Immature natural killer cell (primary cell): ENCODE data around the gene OPRPN. TPM values are rescaled to one million over a fixed set of nuclear protein-coding genes. Genes with fewer than 3 reads are reported as not detected.

ENCODE experiments used
- DNase-seq, 3 donors: peaks; one replicate each; pipeline ENCODE4 v3.0.0; 2022; ENCODE audit warnings: mixed read lengths in 1 of 3
- H3K27ac Mint-ChIP-seq, 6 donors: one replicate each; pipeline ENCODE4 v1.8.0; 2020; ENCODE audit warnings: mixed read lengths in 6 of 6, mild to moderate bottlenecking in 5 of 6, inconsistent platforms in 4 of 6, moderate library complexity in 3 of 6
- H3K27me3 Mint-ChIP-seq, 3 donors: one replicate each; pipeline ENCODE4 v1.8.0; 2020 to 2021; ENCODE audit warnings: low read depth in 3 of 3, mild to moderate bottlenecking in 3 of 3, mixed read lengths in 3 of 3, moderate library complexity in 3 of 3, inconsistent platforms in 1 of 3
- H3K36me3 Mint-ChIP-seq, 3 donors: one replicate each; pipeline ENCODE4 v1.8.0; 2020; ENCODE audit warnings: mixed read lengths in 3 of 3, inconsistent platforms in 2 of 3, mild to moderate bottlenecking in 2 of 3
- H3K4me1 Mint-ChIP-seq, 2 donors: one replicate each; pipeline ENCODE4 v1.8.0; 2020; ENCODE audit warnings: inconsistent platforms in 2 of 2, mild to moderate bottlenecking in 2 of 2, mixed read lengths in 2 of 2, moderate library complexity in 1 of 2
- H3K4me3 Mint-ChIP-seq, 5 donors: one replicate each; pipeline ENCODE4 v1.8.0; 2020; ENCODE audit warnings: mild to moderate bottlenecking in 5 of 5, mixed read lengths in 5 of 5, inconsistent platforms in 3 of 5, moderate library complexity in 3 of 5
- H3K9me3 Mint-ChIP-seq, 6 donors: one replicate each; pipeline ENCODE4 v1.8.0; 2020; ENCODE audit warnings: mild to moderate bottlenecking in 6 of 6, mixed read lengths in 6 of 6, inconsistent platforms in 4 of 6, moderate library complexity in 3 of 6
- polyA plus RNA-seq, 3 donors: library from polyadenylated mRNA; unstranded; fragments of 300-500 nt; fragmentation: Illumina TruSeq; gene quantifications; one replicate each; pipeline ENCODE4 v1.2.3, GENCODE V29; 2021

OPRPN gene
- polyA plus RNA-seq, 3 donors from 2014 or later, result not detected

DNA sequence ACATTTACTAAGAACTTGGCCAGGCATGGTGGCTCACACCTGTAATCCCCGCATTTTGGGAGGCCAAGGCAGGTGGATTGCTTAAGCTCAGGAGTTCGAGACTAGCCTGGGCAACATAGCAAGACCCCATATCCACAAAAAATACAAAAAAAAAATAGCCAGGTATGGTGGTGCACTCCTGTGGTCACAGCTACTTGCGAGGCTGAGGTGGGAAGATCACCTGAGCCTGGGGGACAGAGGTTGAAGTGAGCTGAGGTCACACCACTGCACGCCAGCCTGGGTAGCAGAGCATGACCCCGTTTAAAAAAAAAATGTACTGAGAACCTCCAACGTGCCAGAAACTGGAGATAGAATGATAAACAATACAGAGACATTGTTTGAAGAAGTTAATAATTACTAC, 8.0 kb downstream of the OPRPN start:
- peaks cover 0 to 5% (median 1%) of the 10 kb centered on the region in 3 donors for H3K27me3 Mint-ChIP-seq
- no peaks in the 10 kb centered on the region for H3K36me3 Mint-ChIP-seq
- no peak overlapping the region for H3K27ac Mint-ChIP-seq
- H3K9me3 Mint-ChIP-seq, result peaks cover 0 to 3% (median under 1%) of the 10 kb centered on the region in 6 donors
- no peak for DNase-seq
- no peak overlapping the region for H3K4me3 Mint-ChIP-seq
- no peaks in the 10 kb centered on the region for H3K4me1 Mint-ChIP-seq

GRCh38 chr4:70425306-70425705, 27.6 kb downstream of the OPRPN start:
- no peaks in the 10 kb centered on the region for H3K36me3 Mint-ChIP-seq
- no peak overlapping the region for H3K27ac Mint-ChIP-seq
- peaks cover 5 to 18% (median 10%) of the 10 kb centered on the region in 6 donors for H3K9me3 Mint-ChIP-seq
- no peak overlapping the region for H3K4me3 Mint-ChIP-seq
- no peak for DNase-seq
- peaks cover 0 to 3% (median 2%) of the 10 kb centered on the region in 3 donors for H3K27me3 Mint-ChIP-seq
- no peaks in the 10 kb centered on the region for H3K4me1 Mint-ChIP-seq

DNA sequence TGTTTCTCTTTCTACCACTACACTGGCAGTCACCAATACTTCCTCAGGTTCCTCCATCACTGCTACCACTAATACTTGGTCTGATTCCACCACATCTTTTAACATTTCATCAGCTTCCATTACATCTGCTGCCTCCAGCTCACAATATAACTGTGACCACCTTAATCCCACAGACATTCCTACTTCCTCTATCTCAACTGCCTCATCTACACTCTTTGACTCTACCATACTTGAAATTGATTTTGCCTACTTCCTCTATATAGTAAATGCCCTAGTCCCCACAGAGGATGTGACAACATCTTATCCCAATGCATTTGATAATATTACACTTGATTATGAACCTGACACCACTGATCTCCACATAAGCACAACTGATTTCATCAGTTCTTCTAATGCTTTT, 29.0 kb downstream of the OPRPN start:
- Mint-ChIP-seq H3K27ac (no peak overlapping the region), H3K36me3 (no peaks in the 10 kb centered on the region), H3K4me1 (no peaks in the 10 kb centered on the region), H3K4me3 (no peak overlapping the region), H3K9me3 (peaks cover 5 to 18% (median 9%) of the 10 kb centered on the region in 6 donors), H3K27me3 (peaks cover 0 to 3% (median 2%) of the 10 kb centered on the region in 3 donors)
- DNase-seq, result no peak

DNA sequence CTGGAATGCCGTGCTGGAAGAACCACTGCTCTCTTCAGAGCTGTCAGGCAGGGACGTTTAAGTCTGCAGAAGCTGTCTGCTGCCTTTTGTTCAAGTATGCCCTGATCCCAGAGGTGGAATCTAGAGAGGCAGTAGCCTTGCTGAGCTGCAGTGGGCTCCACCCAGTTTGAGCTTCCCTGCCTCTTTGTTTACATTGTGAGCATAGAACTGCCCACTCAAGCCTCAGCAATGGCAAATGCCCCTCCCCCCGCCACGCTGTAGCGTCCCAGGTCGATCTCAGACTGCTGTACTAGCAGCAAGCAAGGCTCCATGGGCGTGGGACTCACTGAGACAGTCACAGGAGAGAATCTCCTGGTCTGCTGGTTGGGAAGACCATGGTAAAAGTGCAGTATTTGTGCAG, 39.5 kb downstream of the OPRPN start:
- H3K27ac Mint-ChIP-seq, result no peak overlapping the region

DNA sequence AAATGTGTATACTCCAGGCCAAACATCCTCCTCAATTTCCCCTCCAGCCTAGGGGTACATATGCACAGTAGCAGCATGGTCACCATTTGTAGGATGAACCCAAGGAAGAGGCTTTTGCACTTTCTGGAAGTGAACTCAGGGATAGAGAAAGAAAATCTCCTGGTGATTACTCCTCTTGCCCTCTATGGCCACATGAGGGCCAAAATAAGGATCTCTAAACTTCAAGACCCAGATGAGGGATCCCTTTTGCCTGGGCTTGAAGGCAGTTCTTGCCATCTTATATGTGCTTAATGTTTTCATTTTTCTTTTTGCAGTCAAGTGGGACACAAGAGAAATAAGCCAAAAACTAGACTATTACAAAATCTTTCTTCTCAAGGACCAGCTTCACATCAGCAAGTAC, 44.7 kb downstream of the OPRPN start:
- H3K4me1 Mint-ChIP-seq, result no peaks in the 10 kb centered on the region
- no peaks in the 10 kb centered on the region for H3K36me3 Mint-ChIP-seq
- no peak overlapping the region for H3K27ac Mint-ChIP-seq
- H3K27me3 Mint-ChIP-seq, result no peaks in the 10 kb centered on the region
- DNase-seq, result no peak
- no peak overlapping the region for H3K4me3 Mint-ChIP-seq
- peaks cover 0 to 1% (median 0%) of the 10 kb centered on the region in 6 donors for H3K9me3 Mint-ChIP-seq

More for the DNA sequence above, 39.5 kb downstream of the OPRPN start:
- Mint-ChIP-seq H3K4me3 (no peak overlapping the region), H3K27me3 (no peaks in the 10 kb centered on the region), H3K9me3 (peaks cover 0 to 13% (median under 1%) of the 10 kb centered on the region in 6 donors), H3K4me1 (no peaks in the 10 kb centered on the region), H3K36me3 (no peaks in the 10 kb centered on the region)
- no peak for DNase-seq

GRCh38 chr4:70443329-70443728, 45.6 kb downstream of the OPRPN start:
- Mint-ChIP-seq H3K9me3 (peaks cover 0 to 1% (median 0%) of the 10 kb centered on the region in 6 donors), H3K4me1 (no peaks in the 10 kb centered on the region), H3K4me3 (no peak overlapping the region), H3K27ac (no peak overlapping the region), H3K36me3 (no peaks in the 10 kb centered on the region), H3K27me3 (no peaks in the 10 kb centered on the region)
- no peak for DNase-seq

GRCh38 chr4:70449220-70449619, 51.5 kb downstream of the OPRPN start:
- Mint-ChIP-seq H3K9me3 (peaks cover 0 to 12% (median 4%) of the 10 kb centered on the region in 6 donors), H3K4me1 (no peaks in the 10 kb centered on the region), H3K4me3 (no peak overlapping the region), H3K36me3 (no peaks in the 10 kb centered on the region), H3K27ac (no peak overlapping the region), H3K27me3 (peaks cover 0 to 2% (median 0%) of the 10 kb centered on the region in 3 donors)
- DNase-seq, result no peak

DNA sequence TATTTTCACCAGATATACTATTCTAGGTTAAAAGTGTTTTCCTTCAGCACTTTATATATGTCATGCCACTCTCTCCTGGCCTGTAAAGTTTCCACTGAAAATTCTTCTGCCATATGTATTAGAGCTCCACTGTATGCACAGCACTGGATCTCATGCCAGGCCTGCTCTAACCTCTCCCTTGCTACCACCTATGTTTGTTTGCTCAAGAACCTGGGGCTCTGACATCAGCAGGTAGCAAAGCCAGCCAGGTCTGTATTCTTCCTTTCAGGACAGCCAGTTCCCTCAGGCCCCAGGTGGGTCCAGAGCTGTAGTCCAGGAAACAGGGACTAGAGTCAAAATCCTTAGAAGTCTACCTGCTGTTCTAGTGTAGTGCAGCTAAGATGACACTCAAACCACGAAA, 55.2 kb downstream of the OPRPN start:
- peaks cover 0 to 5% (median 0%) of the 10 kb centered on the region in 3 donors for H3K27me3 Mint-ChIP-seq

More for the DNA sequence above, 55.2 kb downstream of the OPRPN start:
- no peak overlapping the region for H3K4me3 Mint-ChIP-seq
- no peak overlapping the region for H3K27ac Mint-ChIP-seq
- no peak for DNase-seq
- no peaks in the 10 kb centered on the region for H3K4me1 Mint-ChIP-seq
- H3K36me3 Mint-ChIP-seq, result no peaks in the 10 kb centered on the region
- peaks cover 0 to 17% (median 4%) of the 10 kb centered on the region in 6 donors for H3K9me3 Mint-ChIP-seq

Other genes starting within 250 kb of the OPRPN start
- gene PRR27, start 243.7 kb upstream of the OPRPN start, polyA plus RNA-seq, result not detected
- gene ODAM, start 202.2 kb upstream of the OPRPN start, polyA plus RNA-seq, result not detected
- not detected for gene FDCSP, start 171.8 kb upstream of the OPRPN start, polyA plus RNA-seq
- gene CSN3, start 155.3 kb upstream of the OPRPN start, polyA plus RNA-seq, result not detected
- not detected for gene CABS1, start 63.0 kb upstream of the OPRPN start, polyA plus RNA-seq
- gene SMR3A, start 37.2 kb upstream of the OPRPN start, polyA plus RNA-seq, result not detected
- not detected for gene SMR3B, start 14.8 kb upstream of the OPRPN start, polyA plus RNA-seq
- not detected for gene MUC7, start 74.3 kb downstream of the OPRPN start, polyA plus RNA-seq
- not detected for gene AMTN, start 120.6 kb downstream of the OPRPN start, polyA plus RNA-seq
- gene AMBN, start 194.3 kb downstream of the OPRPN start, polyA plus RNA-seq, result not detected
- gene ENAM, start 230.8 kb downstream of the OPRPN start, polyA plus RNA-seq, result not detected